Skeletal muscle satellite cell (primary cell): ENCODE data around the gene FAM241A.

ENCODE experiments used
- H3K27me3 ChIP-seq: 2 replicates; pipeline ENCODE4 v1.7.0; 2013; ENCODE audit warnings: low read length; ENCODE audit not compliant: control insufficient read depth, insufficient read depth
- H3K36me3 ChIP-seq: 2 replicates; pipeline ENCODE4 v1.7.0; 2013; ENCODE audit warnings: mild to moderate bottlenecking, control low read depth, low read length; ENCODE audit not compliant: insufficient read depth
- H3K4me1 ChIP-seq: 2 replicates; pipeline ENCODE4 v1.7.0; 2013; ENCODE audit warnings: low read length; ENCODE audit not compliant: control insufficient read depth, insufficient read depth
- H3K4me2 ChIP-seq: 2 replicates; pipeline ENCODE4 v1.7.0; 2013; ENCODE audit warnings: mild to moderate bottlenecking, low read length
- H3K4me3 ChIP-seq: 2 replicates; pipeline ENCODE4 v1.7.0; 2013; ENCODE audit warnings: low read length
- H3K9ac ChIP-seq: 2 replicates; pipeline ENCODE4 v1.7.0; 2013; ENCODE audit warnings: mild to moderate bottlenecking, low read depth, low read length, moderate library complexity
- H3K9me3 ChIP-seq: replicated peaks from 2 replicates; pipeline ENCODE4 v1.7.0; 2013; ENCODE audit warnings: mild to moderate bottlenecking, control low read depth, low read length

The FAM241A gene

GRCh38 chr4:112114452-112114851 lies 30.8 kb upstream of the FAM241A start:
- H3K4me3 ChIP-seq, result no peak overlapping the region
- no peak overlapping the region for H3K9ac ChIP-seq
- no peaks in the 10 kb centered on the region for H3K27me3 ChIP-seq
- H3K9me3 ChIP-seq, result no peaks in the 10 kb centered on the region
- H3K36me3 ChIP-seq, result no peaks in the 10 kb centered on the region
- peaks cover 9% of the 10 kb centered on the region for H3K4me1 ChIP-seq
- no peak overlapping the region for H3K4me2 ChIP-seq

DNA sequence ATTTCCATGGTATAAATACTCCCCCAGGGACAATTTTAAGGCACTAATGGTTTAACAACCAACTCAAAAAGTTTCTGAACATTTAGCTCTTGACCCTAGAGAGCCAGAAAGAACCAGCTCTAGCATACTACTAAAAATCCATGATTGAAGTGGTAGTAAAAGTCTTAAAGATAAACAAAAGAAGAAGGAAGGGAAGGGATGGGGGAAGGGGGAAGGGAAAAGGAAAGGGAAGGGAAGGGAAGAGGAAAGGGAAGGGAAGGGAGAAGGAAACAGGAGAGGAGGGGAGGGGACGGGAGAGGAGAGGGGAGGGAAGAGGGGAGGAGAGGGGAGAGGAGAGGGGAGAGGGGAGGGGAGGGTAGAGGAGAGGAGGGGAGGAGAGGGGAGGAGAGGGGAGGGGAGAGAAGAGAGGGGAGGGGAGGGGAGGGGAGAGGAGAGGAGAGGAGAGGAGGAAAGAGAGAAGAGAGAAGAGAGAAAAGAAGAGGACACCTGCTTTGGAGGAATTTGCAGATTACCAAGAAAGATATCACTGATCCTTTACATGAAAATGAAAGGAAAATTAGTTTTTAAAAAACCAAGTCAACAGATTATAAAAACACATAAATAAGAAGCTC lies 26.4 kb upstream of the FAM241A start:
- Histone ChIP-seq H3K4me1 (no peaks in the 10 kb centered on the region), H3K9ac (no peak overlapping the region)

DNA sequence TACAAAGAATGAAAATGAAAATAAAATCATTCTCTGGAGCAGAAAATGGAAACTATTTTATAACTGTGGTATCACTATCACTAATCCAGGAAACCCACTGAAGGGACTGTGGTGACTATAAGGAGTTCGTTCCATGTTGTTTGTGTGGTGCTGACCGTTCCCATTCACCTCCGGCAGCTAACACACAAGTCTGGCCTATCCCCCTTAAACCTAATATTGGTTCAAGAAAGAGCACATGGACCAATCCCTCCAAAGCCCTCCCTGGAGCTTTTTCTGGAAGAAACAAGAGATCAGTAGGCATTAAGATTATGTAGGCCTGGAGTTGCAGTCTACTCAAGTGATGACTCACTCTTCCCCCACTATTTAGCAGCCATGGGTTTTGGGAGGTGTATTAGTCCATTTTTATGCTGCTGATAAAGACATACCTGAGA lies 25.9 kb upstream of the FAM241A start:
- H3K4me3 ChIP-seq, result no peak overlapping the region
- no peaks in the 10 kb centered on the region for H3K9me3 ChIP-seq
- H3K9ac ChIP-seq, result no peak overlapping the region
- no peak overlapping the region for H3K4me2 ChIP-seq
- no peaks in the 10 kb centered on the region for H3K4me1 ChIP-seq
- H3K27me3 ChIP-seq, result no peaks in the 10 kb centered on the region
- H3K36me3 ChIP-seq, result no peaks in the 10 kb centered on the region

More for the DNA sequence above, 26.4 kb upstream of the FAM241A start:
- Histone ChIP-seq H3K4me3 (no peak overlapping the region), H3K36me3 (no peaks in the 10 kb centered on the region), H3K27me3 (no peaks in the 10 kb centered on the region), H3K9me3 (no peaks in the 10 kb centered on the region), H3K4me2 (no peak overlapping the region)

GRCh38 chr4:112120021-112120420 lies 25.2 kb upstream of the FAM241A start:
- H3K4me1 ChIP-seq, result no peaks in the 10 kb centered on the region
- H3K36me3 ChIP-seq, result no peaks in the 10 kb centered on the region
- H3K9ac ChIP-seq, result no peak overlapping the region
- no peaks in the 10 kb centered on the region for H3K27me3 ChIP-seq
- no peak overlapping the region for H3K4me3 ChIP-seq
- no peak overlapping the region for H3K4me2 ChIP-seq
- H3K9me3 ChIP-seq, result no peaks in the 10 kb centered on the region

DNA sequence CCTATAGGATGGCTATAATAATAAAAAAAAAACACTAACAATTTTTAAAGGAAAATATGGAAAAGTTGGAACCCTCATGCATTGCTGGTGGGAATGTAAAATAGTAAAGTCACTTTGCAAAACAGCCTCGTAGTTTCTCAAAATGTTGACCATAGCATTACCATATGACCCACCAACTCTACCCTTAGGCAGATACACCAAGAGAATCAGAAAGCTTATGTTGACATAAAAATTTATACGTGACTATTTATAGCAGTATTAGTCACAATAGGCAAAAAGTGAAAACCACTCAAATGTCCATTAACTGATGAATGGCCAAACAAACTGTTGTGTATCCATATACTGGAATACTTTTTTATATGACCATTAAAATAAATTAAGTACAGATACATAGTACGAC lies 19.8 kb upstream of the FAM241A start:
- Histone ChIP-seq H3K4me1 (peaks cover 9% of the 10 kb centered on the region), H3K36me3 (no peaks in the 10 kb centered on the region), H3K9me3 (no peaks in the 10 kb centered on the region), H3K27me3 (no peaks in the 10 kb centered on the region), H3K9ac (no peak overlapping the region), H3K4me3 (no peak overlapping the region), H3K4me2 (no peak overlapping the region)

- Histone ChIP-seq H3K9me3 (no peaks in the 10 kb centered on the region), H3K4me2 (peak overlapping the region; percentile 54), H3K27me3 (no peaks in the 10 kb centered on the region), H3K4me1 (peaks cover 9% of the 10 kb centered on the region), H3K36me3 (no peaks in the 10 kb centered on the region), H3K9ac (no peak overlapping the region), H3K4me3 (no peak overlapping the region)
Observed at GRCh38 chr4:112127048-112127637, 18.1 kb upstream of the FAM241A start.

DNA sequence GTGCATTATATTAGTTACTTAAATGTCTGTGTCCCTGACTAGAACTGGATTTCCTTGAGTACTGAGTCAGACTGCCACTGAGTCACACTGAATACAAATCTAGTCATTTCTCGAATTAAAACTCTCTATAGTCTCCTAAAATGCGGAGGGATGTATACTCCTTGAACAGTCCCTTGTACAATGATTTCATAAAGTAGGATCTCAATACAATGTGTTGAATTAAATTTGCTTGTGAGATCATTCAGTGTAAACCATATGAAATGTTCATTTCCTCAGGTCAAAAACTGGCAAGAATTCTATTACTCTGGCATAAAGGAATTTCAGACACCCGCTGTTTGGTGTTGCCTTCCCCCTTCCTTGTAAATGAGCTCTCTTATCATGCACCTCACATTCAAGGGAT lies 17.5 kb upstream of the FAM241A start:
- Histone ChIP-seq H3K4me3 (no peak overlapping the region), H3K36me3 (no peaks in the 10 kb centered on the region), H3K9me3 (no peaks in the 10 kb centered on the region), H3K27me3 (no peaks in the 10 kb centered on the region), H3K4me1 (peaks cover 9% of the 10 kb centered on the region), H3K9ac (no peak overlapping the region), H3K4me2 (peak overlapping the region; percentile 54)

GRCh38 chr4:112128452-112128851 lies 16.8 kb upstream of the FAM241A start:
- H3K4me1 ChIP-seq, result peaks cover 9% of the 10 kb centered on the region

GRCh38 chr4:112130906-112131305 lies 14.3 kb upstream of the FAM241A start:
- no peak overlapping the region for H3K4me3 ChIP-seq
- no peak overlapping the region for H3K4me2 ChIP-seq
- no peaks in the 10 kb centered on the region for H3K36me3 ChIP-seq
- peaks cover 9% of the 10 kb centered on the region for H3K4me1 ChIP-seq
- no peak overlapping the region for H3K9ac ChIP-seq
- H3K27me3 ChIP-seq, result peaks cover 3% of the 10 kb centered on the region
- no peaks in the 10 kb centered on the region for H3K9me3 ChIP-seq

More at GRCh38 chr4:112128452-112128851, 16.8 kb upstream of the FAM241A start:
- Histone ChIP-seq H3K4me3 (no peak overlapping the region), H3K9ac (no peak overlapping the region), H3K9me3 (no peaks in the 10 kb centered on the region), H3K4me2 (no peak overlapping the region), H3K27me3 (peaks cover under 1% of the 10 kb centered on the region), H3K36me3 (no peaks in the 10 kb centered on the region)

- Histone ChIP-seq H3K9me3 (no peaks in the 10 kb centered on the region), H3K4me3 (no peak overlapping the region), H3K36me3 (no peaks in the 10 kb centered on the region), H3K9ac (no peak overlapping the region), H3K4me2 (no peak overlapping the region), H3K4me1 (no peaks in the 10 kb centered on the region), H3K27me3 (peaks cover 3% of the 10 kb centered on the region)
Observed at GRCh38 chr4:112136551-112136950, 8.7 kb upstream of the FAM241A start.

- Histone ChIP-seq H3K4me3 (no peak overlapping the region), H3K9me3 (no peaks in the 10 kb centered on the region), H3K36me3 (no peaks in the 10 kb centered on the region), H3K4me1 (no peaks in the 10 kb centered on the region), H3K4me2 (no peak overlapping the region), H3K27me3 (peaks cover 2% of the 10 kb centered on the region), H3K9ac (no peak overlapping the region)
Observed at GRCh38 chr4:112138538-112138937, 6.7 kb upstream of the FAM241A start.

GRCh38 chr4:112140536-112140935 lies 4.7 kb upstream of the FAM241A start:
- Histone ChIP-seq H3K9me3 (no peaks in the 10 kb centered on the region), H3K4me3 (no peak overlapping the region), H3K27me3 (no peaks in the 10 kb centered on the region), H3K9ac (no peak overlapping the region), H3K4me2 (no peak overlapping the region), H3K4me1 (no peaks in the 10 kb centered on the region), H3K36me3 (no peaks in the 10 kb centered on the region)
